Measurements from ENCODE around the gene ACO2.

The ACO2 gene

DNA sequence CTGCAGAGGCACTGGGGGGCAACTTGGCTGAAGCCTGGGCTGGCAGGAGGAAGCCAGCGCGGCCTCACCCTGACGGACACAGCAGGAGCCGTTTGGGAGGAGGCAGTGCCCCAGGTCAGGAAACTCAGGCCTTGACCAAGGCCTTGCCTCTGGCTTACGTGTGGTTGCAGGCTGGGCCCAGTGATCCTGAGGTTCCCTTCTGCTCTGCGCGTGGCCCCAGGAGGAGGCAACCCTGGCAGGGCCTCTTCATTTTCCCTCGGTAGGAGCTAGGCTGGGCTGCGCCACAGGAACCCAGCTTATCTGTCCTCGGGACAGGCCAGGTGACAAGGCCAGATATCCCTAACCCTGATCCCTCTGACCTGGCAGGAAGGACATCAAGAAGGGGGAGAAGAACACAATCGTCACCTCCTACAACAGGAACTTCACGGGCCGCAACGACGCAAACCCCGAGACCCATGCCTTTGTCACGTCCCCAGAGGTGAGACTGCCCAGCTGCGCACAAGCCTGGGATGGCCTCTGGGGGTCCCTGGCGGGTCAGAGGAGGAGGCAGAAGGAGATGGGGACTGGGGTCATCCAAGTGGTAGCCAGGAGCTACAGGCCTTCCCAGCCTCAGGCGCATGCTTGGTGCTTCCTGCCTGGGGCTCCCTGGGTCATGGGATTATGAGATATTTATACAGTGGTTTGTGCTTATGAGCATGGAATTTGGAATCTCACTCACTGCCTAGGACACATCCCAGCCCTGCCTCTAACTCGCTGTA is 54.7 kb downstream of the ACO2 start:
- DNase-seq (ENCODE audit: low spot score), result no peak

DNA sequence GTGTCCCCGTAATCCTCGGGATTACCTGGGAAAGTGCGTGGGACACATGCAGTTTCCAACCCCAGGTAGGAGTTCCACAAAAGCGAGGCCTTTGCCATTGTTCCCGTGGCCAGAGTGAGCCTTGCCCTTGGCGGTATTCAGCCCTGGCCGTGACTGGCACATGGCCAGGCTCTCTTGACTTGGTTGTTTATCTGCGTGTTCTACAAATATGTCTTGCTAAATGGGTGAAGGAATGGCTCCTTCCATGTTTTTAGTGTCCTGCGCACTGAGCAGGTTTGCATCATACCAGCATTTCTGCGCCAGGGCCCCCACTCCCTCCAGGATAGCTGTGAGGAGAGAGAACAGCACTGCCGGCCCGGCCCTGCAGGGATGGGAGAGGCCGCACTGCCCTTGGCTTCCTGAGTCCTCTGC is 55.3 kb downstream of the ACO2 start:
- DNase-seq (ENCODE audit: low spot score), result no peak

DNA sequence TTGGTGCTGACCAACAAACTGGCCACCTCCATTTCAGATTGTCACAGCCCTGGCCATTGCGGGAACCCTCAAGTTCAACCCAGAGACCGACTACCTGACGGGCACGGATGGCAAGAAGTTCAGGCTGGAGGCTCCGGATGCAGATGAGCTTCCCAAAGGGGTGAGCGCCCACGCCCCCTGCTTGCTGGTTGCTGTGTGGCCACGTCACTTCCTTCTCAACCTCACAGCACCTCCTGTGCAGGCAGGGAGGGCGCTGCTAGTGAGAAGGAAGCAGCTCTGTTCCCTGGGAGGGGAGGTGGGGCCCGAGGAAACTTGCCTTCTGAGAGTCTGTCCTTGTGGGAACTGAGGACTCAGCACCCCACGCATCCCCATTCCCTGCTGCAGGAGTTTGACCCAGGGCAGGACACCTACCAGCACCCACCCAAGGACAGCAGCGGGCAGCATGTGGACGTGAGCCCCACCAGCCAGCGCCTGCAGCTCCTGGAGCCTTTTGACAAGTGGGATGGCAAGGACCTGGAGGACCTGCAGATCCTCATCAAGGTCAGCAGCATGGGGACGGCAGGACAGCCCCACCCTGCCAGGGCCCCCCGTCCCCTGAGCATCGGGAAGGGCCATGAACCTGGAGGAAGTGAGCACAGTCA is 56.0 kb downstream of the ACO2 start:
- DNase-seq (ENCODE audit: low spot score), result no peak

DNA sequence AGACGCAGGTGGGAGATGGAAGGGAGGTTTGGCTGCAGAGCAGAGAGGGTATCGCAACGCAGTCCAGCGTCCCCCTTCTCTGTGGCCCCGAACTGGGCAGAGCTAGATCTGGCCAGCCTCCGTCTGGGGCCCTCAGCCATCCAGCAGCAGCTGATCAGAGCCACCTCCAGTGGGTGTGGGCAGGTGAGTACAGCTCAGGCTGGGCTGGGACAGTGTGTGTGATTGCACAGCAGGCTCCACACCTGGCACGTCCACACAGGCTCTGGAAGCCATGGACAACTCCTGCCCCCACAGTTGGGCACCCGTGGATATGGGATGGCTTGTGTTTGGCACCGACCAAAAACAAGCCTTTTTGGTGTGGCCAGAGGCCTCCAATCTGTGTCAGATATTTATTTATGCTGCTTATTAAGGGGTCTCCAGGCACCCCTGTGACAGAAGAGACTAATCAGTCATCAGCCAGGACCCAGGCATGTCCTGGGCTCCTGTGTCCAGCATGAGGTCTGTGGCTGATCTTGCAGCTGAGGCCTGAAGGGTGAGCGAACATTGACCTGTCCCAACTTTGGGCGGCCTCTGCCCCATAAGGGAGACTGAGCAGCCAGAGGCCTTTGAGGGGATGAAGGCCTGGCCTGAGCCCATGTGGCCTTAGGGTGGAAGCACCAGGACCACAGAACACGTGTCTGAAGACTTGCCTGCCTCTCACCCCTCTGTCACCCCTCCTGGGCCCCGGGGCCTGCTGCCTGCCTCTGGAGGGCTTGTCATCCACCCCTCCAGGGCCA is 56.7 kb downstream of the ACO2 start:
- DNase-seq (ENCODE audit: low spot score), result no peak

DNA sequence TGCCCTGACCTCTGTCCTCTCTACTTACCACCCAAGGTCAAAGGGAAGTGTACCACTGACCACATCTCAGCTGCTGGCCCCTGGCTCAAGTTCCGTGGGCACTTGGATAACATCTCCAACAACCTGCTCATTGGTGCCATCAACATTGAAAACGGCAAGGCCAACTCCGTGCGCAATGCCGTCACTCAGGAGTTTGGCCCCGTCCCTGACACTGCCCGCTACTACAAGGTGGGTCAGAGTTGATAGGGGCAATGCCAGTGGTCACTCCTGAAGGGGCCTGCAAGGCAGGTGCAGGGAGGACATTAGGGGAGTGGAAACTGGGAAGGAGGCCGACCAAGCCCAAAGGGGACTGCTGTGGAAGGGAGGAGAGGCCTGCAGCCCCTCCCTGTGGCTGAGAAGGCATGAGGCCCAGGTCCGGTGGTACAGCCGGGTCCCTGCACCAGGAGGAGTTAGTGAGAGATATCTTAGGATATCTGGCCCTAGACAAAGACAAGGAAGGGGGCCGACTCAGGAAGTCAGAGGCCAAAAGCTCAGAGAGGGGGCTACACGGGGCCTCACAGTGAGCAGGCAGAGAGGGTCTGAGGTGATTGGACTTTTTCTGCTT is 57.4 kb downstream of the ACO2 start:
- no peak for DNase-seq (ENCODE audit: low spot score)

DNA sequence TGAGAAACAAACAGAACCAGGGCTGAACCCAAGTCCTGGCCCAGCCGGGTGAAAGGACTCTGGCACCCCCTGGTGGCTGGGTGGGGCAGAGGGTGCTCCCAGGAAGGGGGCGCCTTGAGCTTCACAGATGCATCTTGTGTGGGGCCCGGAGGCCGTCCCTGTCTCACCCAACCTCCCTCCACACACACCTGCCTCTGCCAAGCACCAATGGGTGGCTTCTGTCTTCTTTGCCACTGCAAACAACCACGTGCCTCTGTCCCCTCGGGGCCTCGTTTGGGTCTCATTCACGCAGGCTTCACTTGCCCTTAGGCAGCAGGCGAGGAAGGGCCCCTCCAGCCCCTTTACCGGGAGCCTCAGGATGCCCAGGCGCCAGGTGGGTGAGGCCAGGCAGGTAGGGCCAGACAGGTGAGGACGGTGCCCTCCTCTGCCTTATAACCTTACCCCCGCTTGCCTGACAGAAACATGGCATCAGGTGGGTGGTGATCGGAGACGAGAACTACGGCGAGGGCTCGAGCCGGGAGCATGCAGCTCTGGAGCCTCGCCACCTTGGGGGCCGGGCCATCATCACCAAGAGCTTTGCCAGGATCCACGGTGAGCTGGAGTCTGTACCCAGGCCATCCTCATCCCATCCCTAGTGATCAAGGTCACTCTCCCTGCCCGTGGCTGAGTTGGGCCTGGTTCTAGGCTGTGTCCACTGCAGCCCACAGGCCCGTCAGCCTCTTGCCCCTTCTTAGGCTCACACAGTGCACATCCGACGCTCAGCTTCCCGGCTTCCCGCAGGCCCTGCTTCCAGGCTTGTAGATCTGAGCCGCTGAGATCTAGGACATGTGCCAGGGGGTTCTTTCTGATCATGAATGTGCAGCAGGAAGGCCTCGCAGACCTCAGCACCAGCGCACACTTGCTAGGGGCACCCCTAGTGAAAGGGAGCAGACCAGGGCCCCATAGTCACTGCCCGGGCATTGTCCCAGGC is 58.2 kb downstream of the ACO2 start:
- peak; percentile 35 for DNase-seq (ENCODE audit: low spot score)

DNA sequence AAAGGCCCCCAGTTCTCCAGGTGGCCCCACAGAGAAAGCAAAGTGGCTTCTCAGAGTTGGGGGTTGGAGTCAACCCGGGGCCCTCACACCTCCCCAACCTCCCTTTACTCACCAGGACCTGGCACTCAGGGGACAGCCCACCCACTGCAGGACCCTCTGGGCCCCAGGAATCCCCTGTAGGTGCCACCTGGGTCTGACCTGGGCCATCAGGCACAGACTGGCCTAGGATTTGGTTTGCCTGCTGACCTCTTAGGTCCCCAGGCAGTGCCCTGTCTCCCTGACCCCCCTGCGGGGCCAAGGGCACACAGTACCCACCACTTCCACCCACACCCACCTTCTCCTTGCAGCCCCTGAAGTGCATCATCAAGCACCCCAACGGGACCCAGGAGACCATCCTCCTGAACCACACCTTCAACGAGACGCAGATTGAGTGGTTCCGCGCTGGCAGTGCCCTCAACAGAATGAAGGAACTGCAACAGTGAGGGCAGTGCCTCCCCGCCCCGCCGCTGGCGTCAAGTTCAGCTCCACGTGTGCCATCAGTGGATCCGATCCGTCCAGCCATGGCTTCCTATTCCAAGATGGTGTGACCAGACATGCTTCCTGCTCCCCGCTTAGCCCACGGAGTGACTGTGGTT is 59.3 kb downstream of the ACO2 start:
- no peak for DNase-seq (ENCODE audit: low spot score)

DNA sequence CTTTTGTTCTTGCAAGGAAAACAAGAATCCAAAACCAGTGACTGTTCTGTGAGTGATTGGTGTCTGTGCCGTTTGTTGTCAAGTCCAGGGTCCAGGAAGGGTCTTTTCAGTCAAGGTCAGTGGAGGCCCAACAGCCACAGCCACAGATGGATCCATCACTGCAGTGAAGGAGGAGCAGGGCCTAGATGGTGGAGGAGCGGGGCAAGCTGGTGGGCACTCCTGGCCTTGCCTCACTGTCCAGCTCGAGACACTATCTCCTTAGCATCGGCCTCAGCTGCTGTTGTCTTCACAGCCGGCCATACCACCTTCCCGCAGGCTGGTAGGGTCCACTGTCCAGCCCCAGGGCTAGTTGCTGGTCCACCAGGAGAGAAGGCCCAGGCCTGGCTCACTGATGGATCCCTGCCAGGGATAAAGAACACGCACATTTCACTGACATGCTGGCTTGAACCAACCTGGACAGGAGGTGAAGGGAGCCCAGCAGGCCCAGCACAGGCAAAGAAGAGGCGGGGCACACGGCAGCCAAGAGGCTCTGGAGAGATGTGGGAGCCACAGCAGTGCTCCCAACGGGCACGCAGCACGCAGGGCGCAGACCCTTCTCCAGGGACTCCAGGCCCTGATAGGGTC is 60.1 kb downstream of the ACO2 start:
- DNase-seq (ENCODE audit: low spot score), result no peak

DNA sequence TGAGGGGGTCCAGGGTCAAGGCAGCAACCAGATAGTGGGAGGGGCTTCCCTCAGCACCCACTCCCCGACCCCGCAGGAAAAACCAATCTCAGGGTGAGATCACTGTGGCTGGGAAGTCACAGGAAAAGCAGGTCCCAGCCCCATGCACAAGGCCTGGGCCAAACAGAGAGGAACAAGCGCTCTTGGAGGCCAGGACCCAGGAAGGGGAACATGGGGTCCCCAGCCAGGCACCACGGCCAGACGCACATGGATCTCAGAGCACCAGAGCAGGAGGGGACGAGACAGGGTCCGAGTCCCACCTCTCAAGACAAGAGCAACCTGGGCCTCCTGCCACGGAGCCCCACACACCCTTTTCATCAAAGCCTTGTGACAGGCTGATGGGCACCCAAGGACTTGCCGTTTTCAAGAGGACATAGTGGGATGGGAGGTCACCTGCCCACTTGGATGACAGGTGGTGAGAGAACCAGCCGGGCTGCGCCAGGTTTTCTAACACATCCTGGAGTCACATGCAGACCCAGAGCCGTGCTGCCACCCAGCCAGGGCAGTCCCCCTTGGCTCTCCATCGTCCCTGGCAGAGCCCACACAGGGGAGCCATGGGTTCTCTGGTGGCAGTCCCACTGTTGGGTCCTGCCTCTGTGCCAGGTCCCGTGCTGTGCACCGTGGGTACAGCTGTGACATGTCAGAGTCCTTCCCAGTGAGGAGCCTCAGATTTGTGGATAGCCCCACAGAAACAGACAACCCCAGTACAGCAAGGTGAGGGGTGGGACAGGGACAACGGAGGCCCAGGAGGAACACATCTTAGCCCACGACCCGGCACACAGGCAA is 62.2 kb downstream of the ACO2 start:
- no peak for DNase-seq (ENCODE audit: low spot score)

DNA sequence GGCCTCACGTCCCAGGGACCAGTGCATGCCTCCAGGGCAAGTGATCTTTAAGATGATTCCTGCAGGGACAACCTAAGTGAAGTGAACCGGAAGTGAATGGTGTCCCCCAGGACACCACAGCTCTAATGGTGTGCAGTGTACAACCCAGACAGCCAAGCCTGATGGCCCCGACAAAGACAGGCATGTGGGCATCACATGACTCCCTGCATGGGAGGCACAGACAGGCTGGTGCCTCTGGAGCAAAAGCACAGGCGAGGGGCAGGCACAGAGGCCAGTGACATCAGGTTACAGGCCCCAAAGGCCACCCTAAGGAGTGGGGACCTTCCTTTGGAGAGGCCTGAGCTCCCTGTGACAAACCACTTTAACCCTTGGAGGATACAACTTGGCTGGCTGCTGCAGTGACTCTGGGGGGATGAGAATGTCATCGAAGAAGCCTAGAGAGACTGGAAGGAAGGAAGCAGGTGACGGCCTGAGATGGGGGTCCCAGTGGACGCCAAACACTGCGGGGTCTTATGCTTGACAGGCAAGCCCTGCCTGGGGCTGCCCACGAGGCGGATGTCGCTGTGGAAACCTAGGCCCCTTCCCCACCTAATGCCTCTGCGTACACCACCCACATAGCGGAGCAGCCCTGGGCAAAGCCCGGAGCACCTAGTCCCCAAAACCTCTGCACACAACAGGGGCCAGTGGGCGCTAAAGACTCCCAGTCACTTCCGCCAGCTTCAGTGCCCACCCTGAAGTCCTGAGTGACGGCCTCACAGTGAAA is 63.0 kb downstream of the ACO2 start:
- DNase-seq (ENCODE audit: low spot score), result no peak

DNA sequence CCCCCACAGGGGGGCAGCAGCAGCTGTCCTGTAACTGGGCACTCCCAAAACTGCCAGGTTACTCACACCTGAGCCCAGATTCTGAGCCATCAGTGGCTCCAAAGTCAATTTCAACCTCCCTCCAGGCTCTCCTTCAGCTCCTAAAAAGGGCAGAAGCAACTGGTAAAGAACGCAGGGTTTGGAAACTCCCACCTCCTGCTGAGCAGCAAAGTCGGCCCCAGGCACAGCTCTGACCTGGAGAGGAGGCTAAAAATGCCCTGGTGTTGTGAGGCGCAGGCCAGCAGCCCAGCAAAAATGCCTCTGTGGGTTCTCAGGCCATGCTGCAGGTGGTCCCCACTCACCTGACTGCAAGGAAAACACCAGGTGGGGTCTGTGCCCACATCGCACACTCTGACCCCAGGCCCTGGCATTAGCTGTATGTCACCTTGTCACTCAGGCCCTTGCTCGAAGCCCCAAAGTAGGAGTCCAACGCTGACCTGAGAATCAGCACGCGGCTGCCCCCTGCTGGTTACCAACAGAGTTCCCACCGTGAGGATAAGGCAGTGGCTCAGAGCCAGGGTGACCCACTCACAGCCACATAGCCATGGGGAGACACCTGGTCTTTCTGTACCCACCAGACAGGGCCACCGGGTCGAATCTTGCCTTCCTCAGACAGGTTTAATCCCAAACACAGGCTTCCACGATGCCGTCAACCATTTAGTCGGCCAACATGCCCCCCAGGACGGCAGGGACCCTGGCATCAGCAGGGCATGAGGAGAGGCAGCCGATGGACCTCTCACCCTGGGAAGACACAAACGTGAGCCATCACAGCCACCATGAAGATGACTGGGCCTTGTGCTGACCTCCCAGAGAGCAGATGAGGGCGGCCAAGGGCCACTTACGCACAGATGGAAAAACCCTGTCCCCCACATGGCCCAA is 64.2 kb downstream of the ACO2 start:
- peak; percentile 70 for DNase-seq (ENCODE audit: low spot score)

DNA sequence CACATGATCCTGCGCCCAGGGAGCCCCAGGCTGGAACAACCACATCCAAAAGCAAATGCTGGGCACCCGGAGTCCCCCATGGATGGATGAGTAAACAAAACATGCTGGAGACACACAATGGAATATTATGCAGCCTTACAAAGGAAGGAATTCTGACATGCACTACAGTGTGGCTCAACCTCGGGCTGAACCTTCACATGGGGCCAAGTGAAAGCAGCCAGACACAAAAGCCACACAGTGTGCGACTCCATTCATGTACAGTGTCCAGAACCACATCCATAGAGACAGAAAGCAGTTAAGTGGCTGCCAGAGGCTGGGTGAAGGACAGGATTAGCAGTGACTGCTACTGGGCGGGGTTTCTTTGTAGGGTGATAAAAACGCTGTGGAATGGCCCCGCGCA is 65.3 kb downstream of the ACO2 start:
- no peak for DNase-seq (ENCODE audit: low spot score)

DNA sequence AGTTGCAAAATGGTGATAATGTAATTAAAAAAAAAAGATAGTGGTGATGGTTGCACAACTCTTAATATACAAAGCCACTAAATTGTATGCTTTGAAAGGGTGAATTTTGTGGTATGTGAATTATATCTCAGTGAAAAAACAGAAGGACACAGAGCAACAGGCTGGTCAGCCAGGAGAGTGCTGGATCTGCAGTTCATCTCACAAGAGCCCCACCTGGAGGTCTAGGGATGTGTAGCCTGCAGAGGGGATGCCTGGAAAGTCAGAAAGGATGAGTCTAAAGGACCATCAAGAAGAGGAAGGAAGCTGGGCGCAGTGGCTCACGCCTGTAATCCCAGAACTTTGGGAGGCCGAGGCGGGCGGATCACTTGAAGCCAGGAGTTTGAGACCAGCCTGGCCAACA is 66.3 kb downstream of the ACO2 start:
- DNase-seq (ENCODE audit: low spot score), result peak; percentile 60

DNA sequence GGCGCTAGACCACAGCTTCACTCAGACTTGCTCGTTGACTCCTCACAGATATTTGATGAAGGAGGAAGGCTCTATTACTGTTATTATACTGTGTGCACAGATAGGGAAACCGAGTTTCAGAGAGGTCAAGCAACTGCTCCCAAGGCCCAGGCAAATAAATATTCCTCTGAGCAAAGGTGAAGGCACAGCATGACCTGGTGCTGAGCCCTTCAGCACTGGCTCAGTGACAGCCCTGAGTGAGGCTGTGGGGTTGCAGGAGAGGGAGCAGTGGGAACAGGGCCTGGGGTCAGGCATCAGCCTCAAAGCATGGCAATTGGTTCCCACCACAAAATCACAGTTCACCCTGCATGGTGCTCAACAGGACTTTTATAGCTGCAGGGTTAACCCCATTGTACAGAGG is 68.3 kb downstream of the ACO2 start:
- DNase-seq (ENCODE audit: low spot score), result no peak

DNA sequence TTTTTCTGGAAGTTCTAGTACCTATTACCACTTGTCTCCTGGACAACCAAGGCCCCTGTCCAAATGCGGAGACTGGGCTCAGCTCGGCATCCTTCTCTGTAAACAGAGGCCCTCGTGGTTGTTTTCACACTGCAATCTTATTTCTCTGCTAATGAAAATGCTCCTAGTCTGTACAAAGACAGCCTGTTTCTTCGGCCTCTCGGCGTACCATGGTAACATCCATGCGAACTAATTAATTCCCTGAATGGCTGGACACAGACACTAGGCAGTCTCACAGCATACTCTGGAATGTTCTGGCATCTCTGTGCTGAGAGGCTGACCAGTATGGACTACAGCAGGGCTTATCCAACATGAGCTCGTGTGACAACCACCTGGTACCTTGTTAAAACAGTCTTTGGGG is 69.7 kb downstream of the ACO2 start:
- no peak for DNase-seq (ENCODE audit: low spot score)

DNA sequence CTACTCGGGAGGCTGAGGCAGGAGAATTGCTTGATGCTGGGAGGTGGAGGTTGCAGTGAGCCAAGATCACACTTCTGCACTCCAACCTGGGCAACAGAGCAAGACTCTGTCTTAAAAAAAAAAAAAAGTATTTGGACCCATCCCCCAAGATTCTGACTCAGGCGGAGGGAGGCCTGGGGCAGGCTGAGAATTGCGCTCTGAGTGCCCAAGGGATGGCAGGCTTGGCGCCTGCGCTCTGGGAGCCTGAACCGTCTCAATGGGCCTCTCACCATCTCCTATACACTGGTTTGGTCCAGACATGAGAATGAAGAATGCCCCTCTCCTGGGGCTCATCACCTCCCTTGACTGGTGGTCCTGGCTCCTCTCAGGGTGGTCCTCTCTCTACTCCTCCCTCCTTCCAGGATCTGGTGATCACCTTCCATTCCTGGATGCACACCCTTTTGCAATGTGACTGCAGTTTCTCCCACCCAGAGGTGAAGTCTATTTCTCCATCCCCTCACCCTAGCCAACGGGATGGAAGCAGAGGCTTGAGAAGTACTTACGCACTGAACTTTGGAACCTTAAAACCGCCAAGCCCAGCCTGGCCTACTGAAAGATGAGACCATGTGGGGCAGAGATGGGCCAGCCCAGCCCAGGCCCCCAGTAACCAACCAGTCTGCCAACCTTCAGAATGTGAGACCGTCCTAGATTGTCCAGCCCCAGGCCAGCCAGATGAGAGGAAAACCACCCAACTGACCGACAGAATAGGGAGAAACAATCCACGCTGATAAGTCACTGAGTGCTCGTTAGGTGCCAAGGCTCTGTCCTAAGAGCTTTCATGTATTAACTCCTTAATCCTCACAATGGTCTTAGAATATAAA is 70.5 kb downstream of the ACO2 start:
- DNase-seq (ENCODE audit: low spot score), result no peak

DNA sequence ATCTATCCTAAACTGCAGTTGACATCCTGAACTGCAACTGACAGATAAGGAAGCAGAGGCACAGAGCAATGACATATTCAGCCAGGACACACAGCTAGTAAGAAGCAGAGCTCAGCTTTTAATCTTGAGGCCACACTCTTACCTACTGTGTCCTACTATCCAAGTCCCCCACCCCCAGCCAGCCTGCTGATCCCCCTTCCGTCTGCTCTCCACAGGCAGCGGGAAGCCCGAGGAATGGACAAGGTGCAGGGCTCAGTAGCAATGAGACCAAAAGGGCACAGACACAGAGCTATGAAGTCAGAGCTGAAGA is 71.0 kb downstream of the ACO2 start:
- no peak for DNase-seq (ENCODE audit: low spot score)

Measured in RKO (cell line).